ENCODE data around the gene EGFL7.

EGFL7 gene

DNA sequence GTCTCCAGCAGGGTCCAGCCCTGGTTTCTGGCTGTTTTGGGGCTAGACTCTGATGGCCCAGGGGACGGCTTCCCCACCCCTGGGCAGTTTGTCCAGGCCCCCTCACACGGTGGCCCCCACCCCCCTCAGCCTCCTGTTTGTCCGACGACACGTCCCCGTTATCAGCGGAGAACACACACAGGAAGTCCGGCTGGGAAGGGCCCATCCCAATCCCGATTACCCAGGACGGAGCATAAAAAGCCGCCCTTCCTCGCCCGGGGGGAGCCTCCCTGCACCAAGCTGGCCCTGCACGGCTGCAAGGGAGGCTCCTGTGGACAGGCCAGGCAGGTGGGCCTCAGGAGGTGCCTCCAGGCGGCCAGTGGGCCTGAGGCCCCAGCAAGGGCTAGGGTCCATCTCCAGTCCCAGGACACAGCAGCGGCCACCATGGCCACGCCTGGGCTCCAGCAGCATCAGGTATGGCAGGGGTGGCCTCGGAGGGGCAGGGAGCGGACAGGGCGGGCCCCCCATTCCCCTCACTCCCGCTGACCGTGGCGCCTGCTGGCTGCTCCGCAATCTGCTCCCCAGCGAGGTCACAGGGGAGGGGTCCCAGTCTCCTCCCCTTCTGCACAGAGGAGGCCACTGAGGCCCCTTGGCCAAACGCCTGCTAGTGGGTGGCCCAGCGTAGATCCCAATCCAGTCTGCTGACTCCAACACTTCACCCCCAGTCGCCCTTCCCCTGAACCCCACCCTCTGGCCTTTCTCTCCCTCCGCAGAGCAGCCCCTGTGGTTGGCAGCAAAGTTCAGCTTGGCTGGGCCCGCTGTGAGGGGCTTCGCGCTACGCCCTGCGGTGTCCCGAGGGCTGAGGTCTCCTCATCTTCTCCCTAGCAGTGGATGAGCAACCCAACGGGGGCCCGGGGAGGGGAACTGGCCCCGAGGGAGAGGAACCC, at the start of gene EGFL7:
Gene EGFL7 (plus strand): TSS at position 261 of the 926 bp plus-strand sequence. CDS start 5,367 bp downstream, outside the sequence.
- DNase-seq (ENCODE audit: low read depth) = no peak
- in situ Hi-C loops (cut with HindIII; ENCODE audit: low sequenced_read_pairs) = no loop called here
- H3K4me3 ChIP-seq (ENCODE audit: low read depth, low read length) = no peak within 1 kb of the TSS
- TF ChIP-seq CTCF (IDR thresholded peaks at IDR 0.05; ENCODE audit: low read depth, low read length, missing control alignments) = no peak

- DNase-seq (ENCODE audit: low read depth) = no peak
- no peak overlapping the region for H3K4me3 ChIP-seq (ENCODE audit: low read depth, low read length)
- no peak for TF ChIP-seq CTCF (IDR thresholded peaks at IDR 0.05; ENCODE audit: low read depth, low read length, missing control alignments)
- in situ Hi-C loops (cut with HindIII; ENCODE audit: low sequenced_read_pairs) = no loop called here
Observed at GRCh38 chr9:136613824-136614371, 48.8 kb upstream of the EGFL7 start.

DNA sequence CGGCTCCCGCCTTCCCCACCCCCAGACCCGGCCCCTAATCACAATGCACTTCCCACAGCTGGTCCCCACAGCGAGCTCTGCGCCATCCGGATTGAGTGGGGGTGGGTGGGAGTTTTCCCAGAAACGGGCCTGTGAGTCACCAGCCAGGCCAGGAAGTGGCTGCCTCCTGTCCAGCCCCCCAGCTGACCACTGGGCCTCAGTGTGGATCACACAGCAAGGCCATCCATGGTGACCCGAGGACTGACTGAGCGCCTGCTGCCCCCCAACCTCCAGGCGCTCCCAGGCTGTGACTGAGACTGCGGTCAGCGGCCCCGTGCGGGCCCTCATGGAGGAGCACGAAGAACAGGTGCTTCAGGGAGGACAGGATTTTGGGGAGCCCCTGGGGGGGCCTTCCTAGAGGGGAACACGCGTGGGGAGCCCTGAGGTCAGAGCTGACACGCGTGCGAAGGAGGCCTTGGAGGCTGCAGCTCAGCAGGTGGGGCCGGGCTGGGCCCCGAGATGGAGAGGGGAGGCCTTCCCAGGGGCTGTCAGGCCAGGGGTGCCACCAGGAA, 48.3 kb upstream of the EGFL7 start:
- DNase-seq (ENCODE audit: low read depth) = peak; percentile 35
- in situ Hi-C loops (cut with HindIII; ENCODE audit: low sequenced_read_pairs) = no loop called here
- no peak for TF ChIP-seq CTCF (IDR thresholded peaks at IDR 0.05; ENCODE audit: low read depth, low read length, missing control alignments)
- no peak overlapping the region for H3K4me3 ChIP-seq (ENCODE audit: low read depth, low read length)

DNA sequence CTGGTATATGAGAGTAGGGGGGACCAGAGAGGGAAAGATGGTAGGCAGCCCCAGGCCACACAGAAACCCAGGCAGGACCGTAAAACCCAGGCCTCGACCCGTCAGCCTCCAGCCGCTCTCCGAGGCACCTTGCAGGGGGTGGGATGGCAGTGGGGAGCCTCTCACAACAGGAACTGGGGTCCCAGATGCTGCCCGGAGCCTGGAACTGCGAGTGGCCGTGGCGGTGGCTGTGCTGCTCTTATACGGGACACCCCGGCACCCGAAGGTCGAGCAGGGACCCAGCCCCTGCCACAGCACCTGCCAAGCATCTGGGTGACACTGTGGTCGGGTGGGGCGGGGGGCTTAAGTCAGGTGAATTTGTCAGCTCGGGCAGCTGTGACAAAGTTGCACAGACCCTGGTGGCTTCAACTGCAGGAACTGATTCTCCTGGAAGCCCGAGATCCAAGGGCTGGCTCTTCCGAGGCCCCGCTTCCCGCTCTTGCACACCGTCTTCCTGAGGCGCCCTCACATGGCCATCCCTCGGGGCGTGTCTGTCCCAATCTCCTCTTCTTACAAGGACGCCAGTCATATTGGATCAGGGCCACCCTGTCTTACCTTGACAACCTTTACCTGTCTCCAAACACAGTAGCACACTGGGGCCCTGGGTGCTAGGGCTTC, 47.6 kb upstream of the EGFL7 start:
- TF ChIP-seq CTCF (IDR thresholded peaks at IDR 0.05; ENCODE audit: low read depth, low read length, missing control alignments) = no peak
- no peak overlapping the region for H3K4me3 ChIP-seq (ENCODE audit: low read depth, low read length)
- no peak for DNase-seq (ENCODE audit: low read depth)
- in situ Hi-C loops (cut with HindIII; ENCODE audit: low sequenced_read_pairs) = no loop called here

DNA sequence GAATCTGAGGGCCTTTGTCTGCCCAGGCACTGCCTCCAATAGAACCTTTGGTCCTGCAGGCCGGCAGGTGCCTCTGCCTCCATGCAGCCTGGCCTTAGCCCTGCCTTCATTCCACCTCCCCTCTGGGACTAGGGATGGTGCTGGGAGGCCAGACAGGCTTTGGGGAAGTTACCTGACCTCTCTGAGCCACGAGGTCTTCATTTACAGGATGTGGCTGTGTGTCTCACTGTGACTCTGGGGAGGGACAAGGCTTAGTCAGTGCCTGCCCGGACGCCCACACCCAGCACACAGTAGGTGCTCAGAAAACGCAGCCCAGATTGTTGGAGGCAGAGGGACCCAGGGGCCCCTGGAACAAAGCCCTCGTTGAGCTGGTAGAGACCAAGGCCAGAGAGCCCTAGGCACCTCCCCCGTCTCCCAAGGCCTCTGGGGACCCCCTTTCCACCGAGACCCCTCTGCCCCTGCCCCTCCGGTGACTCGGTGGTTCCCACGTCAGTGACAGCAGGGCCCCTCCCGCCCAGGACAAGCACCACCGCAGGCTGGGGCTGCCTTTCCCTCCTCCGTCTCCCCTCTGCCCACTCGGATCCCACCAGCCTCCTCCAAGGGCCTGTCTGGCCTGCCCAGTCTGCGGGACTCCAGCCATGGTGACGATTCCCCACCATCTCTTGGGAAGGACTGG, 46.9 kb upstream of the EGFL7 start:
- no peak for TF ChIP-seq CTCF (IDR thresholded peaks at IDR 0.05; ENCODE audit: low read depth, low read length, missing control alignments)
- in situ Hi-C loops (cut with HindIII; ENCODE audit: low sequenced_read_pairs) = no loop called here

DNA sequence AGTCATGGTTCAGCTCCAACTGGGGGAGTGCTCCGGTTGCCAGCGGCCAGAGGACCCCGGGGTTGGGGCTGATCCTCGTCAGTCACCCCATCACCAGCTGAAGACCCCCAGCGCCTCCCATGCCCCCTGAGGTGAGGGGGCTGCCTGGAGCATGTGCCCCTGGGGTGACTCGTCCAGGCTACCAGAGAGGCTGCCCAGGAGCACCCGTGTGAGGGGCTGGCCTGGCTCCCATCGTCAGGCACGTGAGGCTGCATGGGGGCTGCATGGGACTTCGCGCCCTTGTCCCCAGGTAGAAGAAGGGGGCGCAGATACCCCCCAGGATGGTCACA, 46.4 kb upstream of the EGFL7 start:
- H3K4me3 ChIP-seq (ENCODE audit: low read depth, low read length) = no peak overlapping the region
- in situ Hi-C loops (cut with HindIII; ENCODE audit: low sequenced_read_pairs) = no loop called here
- no peak for DNase-seq (ENCODE audit: low read depth)
- TF ChIP-seq CTCF (IDR thresholded peaks at IDR 0.05; ENCODE audit: low read depth, low read length, missing control alignments) = no peak

More for the DNA sequence above, 46.9 kb upstream of the EGFL7 start:
- no peak for DNase-seq (ENCODE audit: low read depth)
- H3K4me3 ChIP-seq (ENCODE audit: low read depth, low read length) = no peak overlapping the region

Data from astrocyte of the cerebellum (primary cell).